Activated naive CD4-positive, alpha-beta T cell (primary cell): ENCODE data around the gene PRKCE.

Experiments
- DNase-seq, 4 experiments: peaks; one replicate each; lab custom pipeline; 2025; lab: John Stamatoyannopoulos, UW

PRKCE gene

GRCh38 chr2:46042711-46043110, 391.2 kb downstream of the PRKCE start:
- no peak for DNase-seq

- DNase-seq: no peak
These were observed 394.4 kb downstream of the PRKCE start for GRCh38 chr2:46045888-46046287.

DNA sequence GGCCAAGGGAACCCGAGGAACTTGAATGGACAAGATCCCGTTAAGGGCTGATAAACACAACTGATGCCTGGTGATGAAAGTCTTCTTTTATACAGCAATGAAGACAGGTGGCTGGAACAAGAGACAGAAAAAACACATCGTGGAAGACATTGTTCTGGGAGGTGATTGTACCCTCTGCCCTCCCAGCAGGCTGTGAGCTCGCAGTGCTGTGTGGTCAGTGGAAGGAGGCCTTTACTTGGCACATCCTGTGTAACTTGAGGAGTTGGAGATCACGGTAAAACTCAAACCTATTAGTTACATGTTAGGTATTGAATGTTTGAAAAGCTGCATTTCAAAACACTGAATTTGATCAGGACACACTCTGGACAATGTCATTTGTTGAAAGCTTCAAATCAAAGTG, 395.8 kb downstream of the PRKCE start:
- no peak for DNase-seq

GRCh38 chr2:46048693-46049092, 397.2 kb downstream of the PRKCE start:
- DNase-seq: no peak

GRCh38 chr2:46050027-46050426, 398.6 kb downstream of the PRKCE start:
- DNase-seq: no peak

DNA sequence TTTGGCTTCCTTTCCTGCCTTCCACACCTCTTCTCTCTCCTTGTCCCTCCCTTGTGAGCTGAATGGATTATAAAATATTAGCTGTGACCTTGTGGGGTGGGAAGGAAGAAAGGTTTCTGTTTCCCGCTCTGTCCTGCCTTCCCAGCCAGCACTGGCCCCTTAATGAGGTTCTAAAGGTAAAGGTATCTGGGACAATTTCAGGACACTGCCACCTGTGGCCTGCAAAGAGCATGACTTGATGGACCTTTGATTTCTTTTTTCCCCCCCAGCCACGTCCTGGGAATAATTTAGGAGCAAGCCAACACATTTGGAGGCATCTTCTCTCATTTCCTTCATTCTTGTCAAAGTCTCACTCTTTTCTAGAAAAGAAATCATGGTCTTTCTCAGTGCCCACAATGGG, 399.0 kb downstream of the PRKCE start:
- no peak for DNase-seq

DNA sequence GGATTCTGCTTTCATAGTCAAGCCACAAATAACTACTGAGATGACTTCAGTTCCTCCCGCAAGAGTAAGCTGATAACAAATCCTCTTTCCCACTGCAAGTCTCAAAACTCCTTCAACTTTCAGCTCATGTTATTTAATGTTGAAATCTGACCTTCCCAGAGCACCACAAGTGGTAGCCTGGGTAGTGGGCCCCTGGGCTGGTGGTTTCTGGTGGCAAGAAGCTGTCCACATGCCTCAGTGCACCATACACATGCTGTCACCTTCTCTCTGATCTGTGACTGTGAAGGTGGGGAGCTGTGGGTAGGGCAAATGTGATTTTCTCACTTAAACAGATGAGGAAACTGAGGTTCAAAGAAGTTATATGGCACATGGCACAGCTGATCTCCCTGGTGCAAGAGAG, 399.6 kb downstream of the PRKCE start:
- DNase-seq: no peak

GRCh38 chr2:46053564-46053963, 402.1 kb downstream of the PRKCE start:
- no peak for DNase-seq

DNA sequence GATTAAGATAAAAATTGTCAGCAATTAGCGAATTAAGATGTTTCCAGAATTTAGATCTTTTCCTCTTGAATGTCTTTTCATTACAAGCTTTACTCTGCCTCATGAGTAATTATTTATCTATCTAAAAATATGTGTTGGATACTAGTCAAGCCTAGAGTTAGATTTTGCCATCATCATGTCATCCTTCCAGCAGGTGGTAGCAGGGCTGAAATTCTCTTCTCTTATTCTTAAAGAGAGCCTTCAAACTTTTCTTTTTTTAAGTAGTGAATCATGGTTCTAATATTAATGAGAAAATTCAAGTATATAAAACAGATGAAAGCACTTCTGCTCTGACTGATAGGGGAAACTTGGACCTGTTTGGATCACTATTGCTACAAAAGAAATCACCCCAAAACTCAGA, 405.1 kb downstream of the PRKCE start:
- DNase-seq: no peak

DNA sequence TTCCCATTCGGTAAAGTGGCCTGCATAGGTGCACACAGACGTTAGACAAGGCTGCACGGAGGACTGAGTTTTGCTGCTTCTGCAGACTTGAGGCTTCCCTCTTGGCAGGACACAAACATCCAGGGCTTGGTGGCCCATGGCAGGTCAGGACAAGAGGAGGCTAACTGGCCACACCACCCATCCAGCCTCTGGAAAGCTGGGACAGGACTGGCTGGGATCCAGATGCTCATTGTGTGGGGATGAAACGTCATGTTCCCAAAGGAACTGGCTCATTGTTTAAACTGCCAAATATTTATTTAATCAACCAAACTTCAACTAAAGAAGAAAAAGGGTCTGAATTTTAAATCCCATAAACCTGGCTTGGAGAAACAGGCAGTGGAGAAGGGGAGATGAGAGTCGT, 406.7 kb downstream of the PRKCE start:
- no peak for DNase-seq

- peak; percentile 8 to 46 (median 29) for DNase-seq
These were observed 411.4 kb downstream of the PRKCE start for GRCh38 chr2:46062637-46063412.

- DNase-seq: no peak
These were observed 412.9 kb downstream of the PRKCE start for GRCh38 chr2:46064396-46064795.

GRCh38 chr2:46065152-46065551, 413.7 kb downstream of the PRKCE start:
- DNase-seq: no peak

DNA sequence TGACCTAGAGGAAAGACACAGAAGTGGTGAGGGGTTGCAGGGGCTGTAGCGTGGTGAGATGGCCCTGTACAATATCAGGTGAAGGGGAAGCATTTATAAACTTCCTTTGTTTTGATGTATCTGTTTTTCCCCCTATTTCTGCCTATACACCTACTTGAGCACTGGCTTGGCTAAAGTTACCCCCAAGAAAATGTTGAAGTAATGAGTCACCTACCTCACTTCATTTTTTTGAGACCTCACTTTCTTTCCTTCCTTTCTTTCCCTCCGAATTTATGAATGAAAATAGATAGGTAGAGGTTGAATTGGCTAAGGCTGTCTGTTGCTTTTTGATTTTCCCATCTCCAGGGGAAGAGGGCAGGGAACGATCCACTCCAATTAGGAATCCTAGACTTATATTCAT, 414.6 kb downstream of the PRKCE start:
- DNase-seq: no peak

- DNase-seq: no peak
These were observed 415.1 kb downstream of the PRKCE start for GRCh38 chr2:46066601-46067000.

DNA sequence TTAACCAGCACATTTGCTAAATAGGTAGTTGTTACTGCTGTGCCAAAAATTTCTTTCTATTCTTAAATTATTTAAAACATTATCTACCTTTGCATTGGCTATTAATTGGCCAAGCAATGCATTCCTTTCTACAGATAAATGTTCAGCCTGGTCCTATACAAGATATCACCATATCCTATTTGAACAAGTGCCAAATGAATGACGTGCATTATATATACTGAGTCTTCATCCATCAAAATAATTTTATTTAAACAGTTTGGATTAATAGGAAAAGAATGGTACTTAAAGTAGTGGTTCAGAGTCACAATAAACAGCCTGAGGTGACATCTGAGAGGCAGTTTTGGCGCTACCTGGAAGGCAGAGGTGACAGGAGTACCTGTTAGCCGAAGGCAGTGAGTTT, 415.6 kb downstream of the PRKCE start:
- DNase-seq: no peak

GRCh38 chr2:46067501-46068305, 416.2 kb downstream of the PRKCE start:
- DNase-seq: no peak

- no peak for DNase-seq
These were observed 417.2 kb downstream of the PRKCE start for GRCh38 chr2:46068636-46069035.

DNA sequence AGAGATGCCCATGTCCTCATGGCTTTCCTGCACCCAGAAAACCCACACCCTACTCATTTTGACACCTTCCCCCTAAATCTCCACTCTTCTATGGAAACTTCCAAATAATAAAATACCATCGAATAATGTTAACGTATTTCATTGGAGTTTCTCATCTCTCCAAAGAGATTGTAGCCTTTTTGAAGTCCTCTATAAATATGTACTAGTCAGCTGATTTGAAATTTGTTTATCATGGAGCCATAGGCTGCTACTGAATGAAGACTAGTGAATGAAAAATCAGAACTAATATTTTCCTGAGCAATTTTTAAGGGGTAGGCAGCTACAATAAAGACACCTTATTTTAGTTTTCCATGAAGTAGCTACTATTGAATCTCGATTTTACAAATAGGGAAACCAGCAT, 419.6 kb downstream of the PRKCE start:
- no peak for DNase-seq

- no peak for DNase-seq
These were observed 420.8 kb downstream of the PRKCE start for GRCh38 chr2:46072101-46072820.

- DNase-seq: no peak
These were observed 422.1 kb downstream of the PRKCE start for GRCh38 chr2:46073540-46074046.

DNA sequence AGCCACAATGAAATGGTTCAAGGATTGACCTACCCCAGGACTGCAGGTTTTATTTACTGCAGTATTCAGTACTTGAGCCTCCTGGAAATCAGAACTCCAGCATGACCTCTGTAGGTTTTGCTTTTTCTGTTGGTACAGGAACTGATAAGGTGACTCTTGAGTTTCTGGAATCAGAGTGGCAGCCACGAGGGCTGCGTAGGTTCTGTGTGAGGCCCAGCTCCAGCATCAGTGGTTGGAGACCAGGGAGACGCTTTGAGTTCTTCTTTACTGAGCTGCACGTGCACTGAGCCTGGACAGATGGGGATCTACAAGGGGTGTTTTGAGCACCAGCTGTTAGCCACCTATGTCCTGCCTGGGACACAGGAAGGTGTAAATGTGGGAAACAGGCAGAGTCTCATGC, 423.0 kb downstream of the PRKCE start:
- no peak for DNase-seq

DNA sequence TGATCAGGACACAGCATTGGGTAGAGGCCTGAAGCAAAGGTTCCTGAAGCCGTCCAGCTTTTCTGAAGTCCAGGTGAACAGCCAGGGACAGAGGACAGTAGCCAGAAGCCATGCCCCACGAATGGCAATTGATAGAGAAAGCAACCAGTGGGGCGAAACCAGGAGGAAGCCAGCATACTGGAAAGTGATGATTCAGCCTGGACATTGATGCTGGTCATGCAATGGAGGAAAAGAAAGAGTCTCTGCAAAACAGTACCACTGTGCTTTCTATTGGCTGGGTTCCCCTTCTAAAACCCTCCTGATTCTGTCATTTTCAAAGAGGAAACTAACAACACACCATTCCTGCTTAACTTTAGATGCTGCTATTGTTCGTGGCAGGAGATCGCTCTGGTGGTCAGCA, 424.4 kb downstream of the PRKCE start:
- no peak for DNase-seq
